K562 (cell line): ENCODE data around the gene NENF. TPM values are rescaled to one million over a fixed set of nuclear protein-coding genes. Genes with fewer than 3 reads are reported as not detected.
A peak's percentile ranks its signal among the peaks of the same experiment; 100 is the strongest.

Experiments
- BACH1 ChIP-seq: fragments of 200-800 bp; sonication (Bioruptor generic); IDR thresholded peaks from 2 replicates; pipeline ENCODE4 v1.6.1; 2016; ENCODE audit warnings: missing genetic modification characterization, missing compliant biosample characterization
- DIDO1 ChIP-seq: fragments of 450-650 bp; IDR thresholded peaks from 2 replicates; pipeline ENCODE4 v1.6.1; 2016; ENCODE audit warnings: low read depth, missing biosample characterization, missing genetic modification characterization
- ELF2 ChIP-seq: fragments of 250-450 bp; sonication (Bioruptor Pico); IDR thresholded peaks from 2 replicates; pipeline ENCODE4 v1.5.0; 2021; ENCODE audit warnings: mild to moderate bottlenecking
- JUND ChIP-seq, 2 experiments: IDR thresholded peaks; 2 replicates in 1 of 2; 3 replicates in 1 of 2; pipeline ENCODE4 v1.6.1; 2011; ENCODE audit warnings: borderline replicate concordance in 2 of 2, low read depth in 2 of 2, low read length in 2 of 2, improper control_type of control experiment in 1 of 2, missing biosample characterization in 1 of 2, missing genetic modification characterization in 1 of 2, missing genetic modification reagents in 1 of 2
- MAX ChIP-seq: sonication (generic); formaldehyde crosslinking; IDR thresholded peaks from 2 replicates; pipeline ENCODE4 v1.9.0; 2022; ENCODE audit warnings: mild to moderate bottlenecking, missing genetic modification reagents
- MCM7 ChIP-seq, 2 experiments: fragments of 450-650 bp; IDR thresholded peaks; 2 replicates each; pipeline ENCODE4 v1.6.1; 2016 to 2018
- MXD1 ChIP-seq: fragments of 250-450 bp; sonication (Bioruptor Pico); IDR thresholded peaks from 2 replicates; pipeline ENCODE4 v1.8.0; 2021; ENCODE audit warnings: borderline replicate concordance, mild to moderate bottlenecking, moderate library complexity; ENCODE audit not compliant: poor library complexity, severe bottlenecking
- OTX1 ChIP-seq: fragments of 450-650 bp; formaldehyde crosslinking; IDR thresholded peaks from 2 replicates; pipeline ENCODE4 v1.4.0; 2022; ENCODE audit warnings: mild to moderate bottlenecking
- PHF21A ChIP-seq: fragments of 450-650 bp; IDR thresholded peaks from 2 replicates; pipeline ENCODE4 v1.6.1; 2017; ENCODE audit warnings: low read depth, borderline replicate concordance
- PPARD ChIP-seq: fragments of 250-450 bp; sonication (Bioruptor Pico); IDR thresholded peaks from 2 replicates; pipeline ENCODE4 v1.8.0; 2022; ENCODE audit warnings: inconsistent platforms, mild to moderate bottlenecking, moderate library complexity
- SETDB1 ChIP-seq: IDR thresholded peaks from one replicate; pipeline ENCODE4 v1.6.1; 2012; ENCODE audit warnings: low read length, control low read depth, inconsistent platforms
- TRIM25 ChIP-seq: fragments of 450-650 bp; IDR thresholded peaks from 2 replicates; pipeline ENCODE4 v1.7.0; 2016; ENCODE audit warnings: borderline replicate concordance
- ZFP36 ChIP-seq: fragments of 150-350 bp; IDR thresholded peaks from 2 replicates; pipeline ENCODE4 v1.6.1; 2018; ENCODE audit warnings: low read length, low read depth; ENCODE audit not compliant: partially characterized antibody
- ZNF282 ChIP-seq: sonication (generic); formaldehyde crosslinking; IDR thresholded peaks from 2 replicates; pipeline ENCODE4 v1.8.1; 2023; ENCODE audit warnings: missing genetic modification reagents
- ZNF407 ChIP-seq: fragments of 450-650 bp; IDR thresholded peaks from 2 replicates; pipeline ENCODE4 v1.6.1; 2016; ENCODE audit warnings: low read depth
- ZNF766 ChIP-seq: fragments of 200-800 bp; sonication (Bioruptor generic); conservative IDR thresholded peaks from 2 replicates; pipeline ENCODE4 v1.6.1; 2016; ENCODE audit warnings: missing genetic modification characterization, missing compliant biosample characterization
- polyA plus RNA-seq, 8 experiments: library from polyadenylated mRNA; depleted of rRNA in 4 of 8; stranded (reverse) in 5 of 8; unstranded in 3 of 8; fragments of >200 nt; fragmentation: Nextera tagmentation in 2 of 8; fragmentation: Illumina TruSeq in 1 of 8; extraction: Ambion mirVana in 2 of 8; extraction: Trizol in 1 of 8; gene quantifications; 2 replicates each; pipeline versions ENCODE4 v1.2.1 to v1.2.3, GENCODE V29; 2011 to 2014; ENCODE audit warnings: inconsistent platforms in 1 of 8, missing spikeins in 1 of 8
- total RNA-seq, 7 experiments: library from RNA; depleted of rRNA in 6 of 7; stranded (reverse); fragments of >200 nt in 6 of 7; fragmentation: Illumina TruSeq in 2 of 7; extraction: Trizol in 2 of 7; gene quantifications; 2 replicates each; pipeline versions ENCODE4 v1.2.1 to v1.2.3, GENCODE V29; 2011 to 2021; ENCODE audit warnings: low replicate concordance in 1 of 7

NENF gene
- total and polyA plus RNA-seq, 9 of the 15 experiments (the other 6 are each of a cell fraction or from before 2014, with no cell fraction given): 6.1 to 100 (median 72.8) TPM

- TF ChIP-seq TRIM25 (no peak), OTX1 (CRISPR knock-in tag) (no peak), MAX (no peak), SETDB1 (no peak), ZNF282 (no peak), ZNF766 (CRISPR knock-in tag) (peak; percentile 95), ELF2 (CRISPR knock-in tag) (no peak), ZNF407 (no peak), DIDO1 (tag) (peak; percentile 10; the same call in 1 of the 2 replicates), PHF21A (no peak), MXD1 (CRISPR knock-in tag) (no peak), BACH1 (peak; percentile 92), JUND (IDR thresholded peaks at IDR 0.05; ENCODE audit: borderline replicate concordance, low read depth, low read length) (peak; percentile 94), JUND (tag; IDR thresholded peaks at IDR 0.05; ENCODE audit: borderline replicate concordance, low read depth, low read length) (peak; percentile 80; the same call in 2 of the 3 replicates), ZFP36 (peak; percentile 18), PPARD (CRISPR knock-in tag) (no peak), MCM7 (IDR thresholded peaks at IDR 0.05) (no peak)
Observed at GRCh38 chr1:212488436-212489283, 55.9 kb downstream of the NENF start (continued).
